CD4-positive, alpha-beta T cell treated with Interleukin-10 for 1 hour (primary cell): ENCODE data around the gene JOSD1.

ENCODE experiments used
- DNase-seq: peaks from one replicate; pipeline ENCODE4 v3.0.0-alpha.2; 2020

Gene JOSD1

GRCh38 chr22:38732251-38732815 is 31.6 kb upstream of the JOSD1 start:
- no peak for DNase-seq

- no peak for DNase-seq
Observed at GRCh38 chr22:38731703-38732161, 31.0 kb upstream of the JOSD1 start.

- no peak for DNase-seq
Observed at GRCh38 chr22:38730411-38730871, 29.7 kb upstream of the JOSD1 start.

- DNase-seq: no peak
Observed at GRCh38 chr22:38729946-38730345, 29.2 kb upstream of the JOSD1 start.

- no peak for DNase-seq
Observed at GRCh38 chr22:38728871-38729796, 28.4 kb upstream of the JOSD1 start.

- DNase-seq: no peak
Observed at GRCh38 chr22:38727530-38728451, 27.0 kb upstream of the JOSD1 start.

GRCh38 chr22:38727123-38727522 is 26.4 kb upstream of the JOSD1 start:
- no peak for DNase-seq

- no peak for DNase-seq
Observed at GRCh38 chr22:38725900-38726655, 25.3 kb upstream of the JOSD1 start.

- DNase-seq: peak; percentile 62
Observed at GRCh38 chr22:38724926-38725571, 24.3 kb upstream of the JOSD1 start.

- no peak for DNase-seq
Observed at GRCh38 chr22:38724176-38724575, 23.4 kb upstream of the JOSD1 start.

GRCh38 chr22:38721551-38721950 is 20.8 kb upstream of the JOSD1 start:
- no peak for DNase-seq

GRCh38 chr22:38720350-38720749 is 19.6 kb upstream of the JOSD1 start:
- DNase-seq: no peak

- DNase-seq: no peak
Observed at GRCh38 chr22:38719196-38719595, 18.5 kb upstream of the JOSD1 start.

GRCh38 chr22:38718414-38718813 is 17.7 kb upstream of the JOSD1 start:
- no peak for DNase-seq

GRCh38 chr22:38717244-38717643 is 16.5 kb upstream of the JOSD1 start:
- no peak for DNase-seq

- no peak for DNase-seq
Observed at GRCh38 chr22:38716826-38717225, 16.1 kb upstream of the JOSD1 start.

- no peak for DNase-seq
Observed at GRCh38 chr22:38716271-38716670, 15.5 kb upstream of the JOSD1 start.

GRCh38 chr22:38715852-38716251 is 15.1 kb upstream of the JOSD1 start:
- no peak for DNase-seq

- DNase-seq: no peak
Observed at GRCh38 chr22:38715176-38715764, 14.5 kb upstream of the JOSD1 start.

GRCh38 chr22:38713921-38714320 is 13.2 kb upstream of the JOSD1 start:
- DNase-seq: no peak

GRCh38 chr22:38712486-38713207 is 11.9 kb upstream of the JOSD1 start:
- no peak for DNase-seq
